Trophoblast cell (in vitro differentiated cells and primary cell): ENCODE results near the gene BRPF3.

ENCODE experiments used
- DNase-seq, 2 donors: peaks; one replicate each; pipeline ENCODE4 v3.0.0-alpha.2; 2016
- H2AFZ ChIP-seq: 2 replicates; pipeline ENCODE4 v1.6.1; 2013; ENCODE audit warnings: low read length, moderate library complexity, mild to moderate bottlenecking; ENCODE audit not compliant: insufficient read depth, poor library complexity
- H2AK5ac ChIP-seq: 2 replicates; pipeline ENCODE4 v1.6.1; 2013; ENCODE audit warnings: mild to moderate bottlenecking, low read length
- H2BK120ac ChIP-seq: 2 replicates; pipeline ENCODE4 v1.6.1; 2013; ENCODE audit warnings: low read length, mild to moderate bottlenecking, moderate library complexity; ENCODE audit not compliant: insufficient read depth, poor library complexity
- H2BK12ac ChIP-seq: 2 replicates; pipeline ENCODE4 v1.6.1; 2013; ENCODE audit warnings: mild to moderate bottlenecking, low read length, moderate library complexity
- H2BK5ac ChIP-seq: 2 replicates; pipeline ENCODE4 v1.6.1; 2013; ENCODE audit warnings: low read length, low read depth, moderate library complexity, mild to moderate bottlenecking; ENCODE audit not compliant: poor library complexity
- H3K14ac ChIP-seq: 2 replicates; pipeline ENCODE4 v1.6.1; 2013; ENCODE audit warnings: mild to moderate bottlenecking, low read length
- H3K18ac ChIP-seq: 2 replicates; pipeline ENCODE4 v1.6.1; 2013; ENCODE audit warnings: mild to moderate bottlenecking, low read length
- H3K23ac ChIP-seq: 2 replicates; pipeline ENCODE4 v1.6.1; 2013; ENCODE audit warnings: low read length
- H3K27ac ChIP-seq: 2 replicates; pipeline ENCODE4 v1.5.1; 2013; ENCODE audit warnings: low read depth, mild to moderate bottlenecking, inconsistent platforms, low read length, moderate library complexity
- H3K27me3 ChIP-seq: 2 replicates; pipeline ENCODE4 v1.6.1; 2013; ENCODE audit warnings: inconsistent platforms, mild to moderate bottlenecking, low read length, moderate library complexity; ENCODE audit not compliant: insufficient read depth
- H3K36me3 ChIP-seq, 2 experiments: 1 replicate in 1 of 2; 2 replicates in 1 of 2; pipeline ENCODE4 v1.6.1; 2013; ENCODE audit warnings: low read length in 2 of 2, mild to moderate bottlenecking in 2 of 2, moderate library complexity in 1 of 2; ENCODE audit not compliant: insufficient read depth in 2 of 2, control insufficient read depth in 1 of 2
- H3K4ac ChIP-seq: 2 replicates; pipeline ENCODE4 v1.6.1; 2013; ENCODE audit warnings: low read depth, mild to moderate bottlenecking, low read length, moderate library complexity
- H3K4me1 ChIP-seq, 2 experiments: 1 replicate in 1 of 2; 2 replicates in 1 of 2; pipeline ENCODE4 v1.6.1; 2013; ENCODE audit warnings: low read length in 2 of 2, mild to moderate bottlenecking in 2 of 2, moderate library complexity in 1 of 2; ENCODE audit not compliant: insufficient read depth in 2 of 2, control insufficient read depth in 1 of 2
- H3K4me2 ChIP-seq: 2 replicates; pipeline ENCODE4 v1.6.1; 2013; ENCODE audit warnings: inconsistent platforms, mild to moderate bottlenecking, low read length, moderate library complexity
- H3K4me3 ChIP-seq: 2 replicates; pipeline ENCODE4 v1.5.1; 2013; ENCODE audit warnings: mild to moderate bottlenecking, low read depth, low read length, inconsistent platforms
- H3K79me1 ChIP-seq: one replicate; pipeline ENCODE4 v1.6.1; 2013; ENCODE audit warnings: low read length
- H3K79me2 ChIP-seq: 2 replicates; pipeline ENCODE4 v1.6.1; 2013; ENCODE audit warnings: low read length, mild to moderate bottlenecking; ENCODE audit not compliant: control insufficient read depth, insufficient read depth, poor library complexity
- H3K9ac ChIP-seq: 2 replicates; pipeline ENCODE4 v1.6.1; 2013; ENCODE audit warnings: mild to moderate bottlenecking, low read length
- H3K9me3 ChIP-seq: 2 replicates; pipeline ENCODE4 v1.6.1; 2013; ENCODE audit warnings: low read depth, mild to moderate bottlenecking, control low read depth, inconsistent platforms, low read length; ENCODE audit not compliant: insufficient read depth
- H4K12ac ChIP-seq: 2 replicates; pipeline ENCODE4 v1.6.1; 2013; ENCODE audit warnings: low read depth, mild to moderate bottlenecking, low read length, moderate library complexity
- H4K8ac ChIP-seq: 2 replicates; pipeline ENCODE4 v1.6.1; 2013; ENCODE audit warnings: low read depth, mild to moderate bottlenecking, low read length, moderate library complexity
- H4K91ac ChIP-seq: one replicate; pipeline ENCODE4 v1.6.1; 2013; ENCODE audit warnings: low read depth, mild to moderate bottlenecking, low read length, moderate library complexity
- WGBS: extraction: QIAGEN DNeasy Blood & Tissue Kit; methylation state at CpG from one replicate; pipeline ENCODE4 v1.1.7; 2013; ENCODE audit warnings: missing lambda C conversion rate; ENCODE audit not compliant: insufficient read length, insufficient coverage; ENCODE audit errors: extremely low coverage; 5-methylcytosine and 5-hydroxymethylcytosine counted together

The BRPF3 gene

GRCh38 chr6:36219081-36219480 is 22.5 kb downstream of the BRPF3 start:
- no peak overlapping the region for H2BK5ac ChIP-seq
- no peak for DNase-seq
- H3K14ac ChIP-seq: no peak overlapping the region
- H3K79me1 ChIP-seq: no peaks in the 10 kb centered on the region
- no peak overlapping the region for H2AFZ ChIP-seq
- H3K23ac ChIP-seq: no peak overlapping the region
- H2BK120ac ChIP-seq: no peak overlapping the region
- H2BK12ac ChIP-seq: no peak overlapping the region
- no peak overlapping the region for H4K91ac ChIP-seq
- no peaks in the 10 kb centered on the region for H3K4me1 ChIP-seq
- H3K4ac ChIP-seq: no peak overlapping the region
- no peak overlapping the region for H3K4me2 ChIP-seq
- H3K27me3 ChIP-seq: no peaks in the 10 kb centered on the region
- H2AK5ac ChIP-seq: no peak overlapping the region
- H3K4me3 ChIP-seq: no peak overlapping the region
- no peak overlapping the region for H4K8ac ChIP-seq
- no CpG with 5 or more reads among the region's 3 CpGs for WGBS
- no peaks in the 10 kb centered on the region for H3K9me3 ChIP-seq
- no peak overlapping the region for H4K12ac ChIP-seq
- H3K36me3 ChIP-seq: peaks cover 34 to 65% of the 10 kb centered on the region in 2 experiments
- H3K18ac ChIP-seq: no peak overlapping the region
- H3K79me2 ChIP-seq: no peaks in the 10 kb centered on the region
- no peak overlapping the region for H3K27ac ChIP-seq
- H3K9ac ChIP-seq: no peak overlapping the region

- WGBS: no CpG with 5 or more reads among the region's 4 CpGs
- no peak overlapping the region for H2AFZ ChIP-seq
These were observed 23.7 kb downstream of the BRPF3 start for GRCh38 chr6:36220226-36220625.

GRCh38 chr6:36221674-36222073 is 25.1 kb downstream of the BRPF3 start:
- Histone ChIP-seq H4K12ac (no peak overlapping the region), H3K4me2 (no peak overlapping the region), H3K23ac (no peak overlapping the region), H2AK5ac (no peak overlapping the region), H3K9me3 (no peaks in the 10 kb centered on the region), H4K91ac (no peak overlapping the region), H2BK12ac (no peak overlapping the region), H3K4me1 (no peaks in the 10 kb centered on the region), H2AFZ (no peak overlapping the region), H3K79me2 (no peaks in the 10 kb centered on the region), H2BK120ac (no peak overlapping the region), H3K4ac (no peak overlapping the region), H3K27me3 (no peaks in the 10 kb centered on the region), H3K79me1 (no peaks in the 10 kb centered on the region), H3K9ac (no peak overlapping the region), H3K36me3 (peaks cover 28 to 54% of the 10 kb centered on the region in 2 experiments), H3K27ac (no peak overlapping the region), H3K14ac (no peak overlapping the region), H3K4me3 (no peak overlapping the region), H2BK5ac (no peak overlapping the region), H3K18ac (no peak overlapping the region), H4K8ac (no peak overlapping the region)
- no peak for DNase-seq
- WGBS: no CpG with 5 or more reads among the region's 2 CpGs

More at GRCh38 chr6:36220226-36220625, 23.7 kb downstream of the BRPF3 start:
- H3K4me1 ChIP-seq: no peaks in the 10 kb centered on the region
- H3K4me3 ChIP-seq: no peak overlapping the region
- no peak overlapping the region for H3K18ac ChIP-seq
- peaks cover 32 to 66% of the 10 kb centered on the region in 2 experiments for H3K36me3 ChIP-seq
- H4K12ac ChIP-seq: no peak overlapping the region
- H3K9ac ChIP-seq: no peak overlapping the region
- H4K8ac ChIP-seq: no peak overlapping the region
- H3K9me3 ChIP-seq: no peaks in the 10 kb centered on the region
- no peak overlapping the region for H3K14ac ChIP-seq
- H2AK5ac ChIP-seq: no peak overlapping the region
- H3K79me2 ChIP-seq: no peaks in the 10 kb centered on the region
- no peak for DNase-seq
- no peaks in the 10 kb centered on the region for H3K27me3 ChIP-seq
- H3K4ac ChIP-seq: no peak overlapping the region
- no peak overlapping the region for H3K27ac ChIP-seq
- no peak overlapping the region for H3K23ac ChIP-seq
- H2BK120ac ChIP-seq: no peak overlapping the region
- H3K79me1 ChIP-seq: no peaks in the 10 kb centered on the region
- H4K91ac ChIP-seq: no peak overlapping the region
- H3K4me2 ChIP-seq: no peak overlapping the region
- no peak overlapping the region for H2BK5ac ChIP-seq
- H2BK12ac ChIP-seq: no peak overlapping the region

- H3K79me1 ChIP-seq: no peaks in the 10 kb centered on the region
- no CpG with 5 or more reads among the region's 4 CpGs for WGBS
- H3K9ac ChIP-seq: no peak overlapping the region
These were observed 26.4 kb downstream of the BRPF3 start for GRCh38 chr6:36222924-36223323.

More at GRCh38 chr6:36222924-36223323, 26.4 kb downstream of the BRPF3 start:
- DNase-seq: no peak
- H4K12ac ChIP-seq: no peak overlapping the region
- H4K91ac ChIP-seq: no peak overlapping the region
- no peak overlapping the region for H3K4ac ChIP-seq
- H3K18ac ChIP-seq: no peak overlapping the region
- no peaks in the 10 kb centered on the region for H3K9me3 ChIP-seq
- no peak overlapping the region for H3K4me2 ChIP-seq
- H2BK120ac ChIP-seq: no peak overlapping the region
- H2BK5ac ChIP-seq: no peak overlapping the region
- H3K79me2 ChIP-seq: no peaks in the 10 kb centered on the region
- no peak overlapping the region for H3K4me3 ChIP-seq
- peaks cover 22 to 49% of the 10 kb centered on the region in 2 experiments for H3K36me3 ChIP-seq
- H2AFZ ChIP-seq: no peak overlapping the region
- H3K14ac ChIP-seq: no peak overlapping the region
- H3K27ac ChIP-seq: no peak overlapping the region
- H2AK5ac ChIP-seq: no peak overlapping the region
- H2BK12ac ChIP-seq: no peak overlapping the region
- H3K23ac ChIP-seq: no peak overlapping the region
- no peaks in the 10 kb centered on the region for H3K27me3 ChIP-seq
- H3K4me1 ChIP-seq: no peaks in the 10 kb centered on the region
- no peak overlapping the region for H4K8ac ChIP-seq
